ENCODE data around the gene MBNL1. TPM values are rescaled to one million over a fixed set of nuclear protein-coding genes. Genes with fewer than 3 reads are reported as not detected.

The MBNL1 gene
- total and polyA plus RNA-seq, 2 donors (not counting 3 experiments of a cell fraction or from before 2014, with no cell fraction given), result 179 to 362 TPM

- H3K27me3 ChIP-seq (ENCODE audit: control insufficient read depth in 2 of 2, insufficient read depth in 2 of 2, low read length in 2 of 2), result no peaks in the 10 kb centered on the region
- TF ChIP-seq MAX (IDR thresholded peaks at IDR 0.05; ENCODE audit: insufficient read depth, insufficient read length) (no peak), POLR2A (IDR thresholded peaks at IDR 0.05; ENCODE audit: low read depth, low read length) (no peak)
- intact Hi-C loops (cut with micrococcal nuclease) (loop anchor here (5.0 kb wide), 1 partner anchor 363 kb away; no protein-coding TSS in a partner anchor), dilution Hi-C loops (cut with MboI; ENCODE audit: extremely low pct_ligation_motif_present, low sequenced_read_pairs) (no loop called here)
- no TSS peak for BruUV-seq (replicated peaks)
- no peak overlapping the region for H3K27ac ChIP-seq (ENCODE audit: insufficient read depth, low read depth, low read length)
- H3K4me2 ChIP-seq (ENCODE audit: insufficient read depth, low read length), result no peak overlapping the region
- DNase-seq (ENCODE audit: low read depth, low spot score) (no peak), FAIRE-seq (no peak)
- no peaks in the 10 kb centered on the region for H3K9me3 ChIP-seq (replicated peaks; ENCODE audit: control insufficient read depth, insufficient read depth, low read length)
- H3K9me1 ChIP-seq (replicated peaks; ENCODE audit: control insufficient read depth, extremely low read depth, insufficient read depth, low read length), result no peaks in the 10 kb centered on the region
- H2AFZ ChIP-seq (ENCODE audit: low read depth, low read length), result no peak overlapping the region
- ChIA-PET POLR2A (no interaction called here), CTCF (no interaction called here)
- H3K79me2 ChIP-seq (ENCODE audit: control insufficient read depth, insufficient read depth, low read length), result no peaks in the 10 kb centered on the region
- H3K4me1 ChIP-seq (ENCODE audit: control insufficient read depth, extremely low read depth, insufficient read depth, low read length), result no peaks in the 10 kb centered on the region
- peaks cover 4 to 14% of the 10 kb centered on the region in 2 experiments for H3K36me3 ChIP-seq (ENCODE audit: control insufficient read depth in 2 of 2, extremely low read depth in 1 of 2, insufficient read depth in 2 of 2, low read length in 2 of 2)
- H4K20me1 ChIP-seq (replicated peaks; ENCODE audit: control insufficient read depth, extremely low read depth, insufficient read depth, low read length), result peaks cover 2% of the 10 kb centered on the region
- H3K9ac ChIP-seq (replicated peaks; ENCODE audit: extremely low read depth, insufficient read depth, low read length), result no peak overlapping the region
- no peak overlapping the region for H3K4me3 ChIP-seq (replicated peaks in 1 of 3; ENCODE audit: insufficient read depth in 1 of 3, low read depth in 1 of 3, low read length in 3 of 3)
These were observed 200.7 kb downstream of the MBNL1 start for GRCh38 chr3:152469248-152470025.

- H4K20me1 ChIP-seq (replicated peaks; ENCODE audit: control insufficient read depth, extremely low read depth, insufficient read depth, low read length), result no peaks in the 10 kb centered on the region
- no peaks in the 10 kb centered on the region for H3K79me2 ChIP-seq (ENCODE audit: control insufficient read depth, insufficient read depth, low read length)
- H3K27me3 ChIP-seq (ENCODE audit: control insufficient read depth in 2 of 2, insufficient read depth in 2 of 2, low read length in 2 of 2), result no peaks in the 10 kb centered on the region
- H3K9ac ChIP-seq (replicated peaks; ENCODE audit: extremely low read depth, insufficient read depth, low read length), result no peak overlapping the region
- TF ChIP-seq MAX (IDR thresholded peaks at IDR 0.05; ENCODE audit: insufficient read depth, insufficient read length) (no peak), CTCF (IDR thresholded peaks at IDR 0.05; ENCODE audit: extremely low read depth in 1 of 2, insufficient read depth in 1 of 2, low read depth in 1 of 2, low read length in 2 of 2) (no peak), EZH2 (IDR thresholded peaks at IDR 0.05; ENCODE audit: borderline replicate concordance, low read depth, low read length, severe bottlenecking) (no peak), MYC (IDR thresholded peaks at IDR 0.05; ENCODE audit: low read depth, low read length) (no peak), JUN (IDR thresholded peaks at IDR 0.05; ENCODE audit: borderline replicate concordance, insufficient read depth, insufficient read length, low read depth) (no peak), FOS (IDR thresholded peaks at IDR 0.05; ENCODE audit: borderline replicate concordance, insufficient read depth, low read length) (no peak), POLR2AphosphoS5 (IDR thresholded peaks at IDR 0.05; ENCODE audit: insufficient read depth, low read depth, low read length) (no peak), GATA2 (IDR thresholded peaks at IDR 0.05; ENCODE audit: insufficient read depth, insufficient read length, low read depth, low read length) (no peak), POLR2A (IDR thresholded peaks at IDR 0.05; ENCODE audit: low read depth, low read length) (no peak)
- H3K4me1 ChIP-seq (ENCODE audit: control insufficient read depth, extremely low read depth, insufficient read depth, low read length), result no peaks in the 10 kb centered on the region
- no peak overlapping the region for H3K4me2 ChIP-seq (ENCODE audit: insufficient read depth, low read length)
- BruUV-seq (replicated peaks), result no TSS peak
- H2AFZ ChIP-seq (ENCODE audit: low read depth, low read length), result no peak overlapping the region
- intact Hi-C loops (cut with micrococcal nuclease) (loop anchor here (5.0 kb wide), 1 partner anchor 362 kb away; no protein-coding TSS in a partner anchor), dilution Hi-C loops (cut with MboI; ENCODE audit: extremely low pct_ligation_motif_present, low sequenced_read_pairs) (no loop called here)
- no peaks in the 10 kb centered on the region for H3K9me3 ChIP-seq (replicated peaks; ENCODE audit: control insufficient read depth, insufficient read depth, low read length)
- H3K9me1 ChIP-seq (replicated peaks; ENCODE audit: control insufficient read depth, extremely low read depth, insufficient read depth, low read length), result no peaks in the 10 kb centered on the region
- H3K4me3 ChIP-seq (replicated peaks in 1 of 3; ENCODE audit: insufficient read depth in 1 of 3, low read depth in 1 of 3, low read length in 3 of 3), result no peak overlapping the region
- peaks cover 2 to 8% of the 10 kb centered on the region in 2 experiments for H3K36me3 ChIP-seq (ENCODE audit: control insufficient read depth in 2 of 2, extremely low read depth in 1 of 2, insufficient read depth in 2 of 2, low read length in 2 of 2)
- no peak overlapping the region for H3K27ac ChIP-seq (ENCODE audit: insufficient read depth, low read depth, low read length)
- ChIA-PET POLR2A (no interaction called here), CTCF (no interaction called here)
- DNase-seq (ENCODE audit: low read depth, low spot score) (no peak), FAIRE-seq (no peak)
These were observed 201.4 kb downstream of the MBNL1 start for GRCh38 chr3:152470095-152470494.
